Measurements from ENCODE around the gene VWF. TPM values are rescaled to one million over a fixed set of nuclear protein-coding genes. Genes with fewer than 3 reads are reported as not detected.

Gene VWF
- total and polyA plus RNA-seq, 2 of the 13 experiments (the other 11 are each of a cell fraction or from before 2014, with no cell fraction given) = 0.20 to 0.25 TPM

GRCh38 chr12:6118891-6119568 lies 5.4 kb downstream of the VWF start (continued):
- TF ChIP-seq YEATS2 (CRISPR knock-in tag; IDR thresholded peaks at IDR 0.05; ENCODE audit: borderline replicate concordance) = no peak
- TF ChIP-seq ZNF160 (CRISPR knock-in tag; IDR thresholded peaks at IDR 0.05) = no peak
- no peak for TF ChIP-seq NFIB (CRISPR knock-in tag; IDR thresholded peaks at IDR 0.05; ENCODE audit: borderline replicate concordance)
- no peak for TF ChIP-seq ZNF33A (CRISPR knock-in tag; IDR thresholded peaks at IDR 0.05; ENCODE audit: borderline replicate concordance)
- TF ChIP-seq KAT2B (IDR thresholded peaks at IDR 0.05; ENCODE audit: borderline replicate concordance, low read depth, low read length) = no peak

- in situ Hi-C loops (cut with HindIII; ENCODE audit: extremely low pct_ligation_motif_present, low pct_unique_long_range_greater_than_20kb) (no loop called here), intact Hi-C loops (cut with micrococcal nuclease; ENCODE audit: unreplicated experiment) (no loop called here)
- H4K20me1 ChIP-seq (ENCODE audit: insufficient read depth, low read length) = no peaks in the 10 kb centered on the region
- no peaks in the 10 kb centered on the region for H3K79me2 ChIP-seq (ENCODE audit: insufficient read depth, low read length)
- 26% methylated on average over 7 of the region's 14 CpGs for WGBS (ENCODE audit: low lambda C conversion rate)
- no peaks in the 10 kb centered on the region for H3K36me3 ChIP-seq (replicated peaks in 1 of 2; ENCODE audit: control insufficient read depth in 1 of 2, insufficient read depth in 2 of 2, low read length in 2 of 2)
- no peak overlapping the region; a peak in 1 of 6 replicates for H3K4me3 ChIP-seq (replicated peaks in 1 of 3; ENCODE audit: insufficient read depth in 1 of 3, low read depth in 2 of 3, low read length in 3 of 3)
- H3K9ac ChIP-seq (ENCODE audit: insufficient read depth, low read depth, low read length) = no peak overlapping the region
- H3K4me1 ChIP-seq (ENCODE audit: insufficient read depth, low read length) = peaks cover 36% of the 10 kb centered on the region
- H3K4me2 ChIP-seq (ENCODE audit: low read depth, low read length) = peak overlapping the region; percentile 19; the same call in 1 of the 2 replicates
- ATAC-seq (peak; percentile 49), DNase-seq (ENCODE audit: low spot score) (peak; percentile 28), FAIRE-seq (no peak)
- TF ChIP-seq SNAI1 (CRISPR knock-in tag; IDR thresholded peaks at IDR 0.05; ENCODE audit: borderline replicate concordance) = no peak
- no peak for TF ChIP-seq SOX13 (IDR thresholded peaks at IDR 0.05)
- peak in 1 of 2 experiments; percentile 20; a peak in 1 of 4 replicates for TF ChIP-seq SOX13 (CRISPR knock-in tag; conservative IDR thresholded peaks at IDR 0.05 in 1 of 2, IDR thresholded peaks at IDR 0.05 in 1 of 2)
- TF ChIP-seq TEAD3 (CRISPR knock-in tag; optimal IDR thresholded peaks at IDR 0.05; ENCODE audit: borderline replicate concordance) = peak; percentile 56
- peak; percentile 56; the same call in 1 of the 2 replicates for TF ChIP-seq SOX5 (CRISPR knock-in tag; IDR thresholded peaks at IDR 0.05; ENCODE audit: borderline replicate concordance)
- no peak for TF ChIP-seq SNAPC2 (CRISPR knock-in tag; IDR thresholded peaks at IDR 0.05)
- TF ChIP-seq POLR2AphosphoS2 (IDR thresholded peaks at IDR 0.05; ENCODE audit: low read depth, low read length) = no peak
- no peak for TF ChIP-seq FOXO1 (CRISPR knock-in tag; IDR thresholded peaks at IDR 0.05)
- no peak for TF ChIP-seq ZNF292 (CRISPR knock-in tag; IDR thresholded peaks at IDR 0.05; ENCODE audit: borderline replicate concordance, low read depth)
- TF ChIP-seq RARA (CRISPR knock-in tag; IDR thresholded peaks at IDR 0.05) = peak; percentile 52
- TF ChIP-seq ZNF354B (CRISPR knock-in tag; IDR thresholded peaks at IDR 0.05) = no peak
- TF ChIP-seq SAP130 (CRISPR knock-in tag; IDR thresholded peaks at IDR 0.05; ENCODE audit: low read depth) = 0 out of 2 replicates have a peak, but pooled peaks have one; percentile 10
- TF ChIP-seq ZNF687 (CRISPR knock-in tag; IDR thresholded peaks at IDR 0.05) = peak; percentile 36
- 0 out of 2 replicates have a peak, but pooled peaks have one; percentile 32 for TF ChIP-seq MED1 (CRISPR knock-in tag; IDR thresholded peaks at IDR 0.05)
- no TSS peak for BruUV-seq (replicated peaks)
- POLR2A ChIA-PET = no interaction called here
- no peaks in the 10 kb centered on the region for H3K9me3 ChIP-seq (ENCODE audit: low read length)
- peaks cover 9 to 49% of the 10 kb centered on the region in 2 experiments; a peak in 4 of 5 replicates for H3K27me3 ChIP-seq (ENCODE audit: control insufficient read depth in 1 of 2, insufficient read depth in 2 of 2, low read length in 2 of 2)
- CTCF ChIA-PET (ENCODE audit: low intra/inter-chr PET ratio, low total read pairs) = no interaction called here
- no peak overlapping the region for H2AFZ ChIP-seq (ENCODE audit: low read length)
- no peak overlapping the region for H3K27ac ChIP-seq (ENCODE audit: extremely low read length, insufficient read depth, low read length)
Measured at GRCh38 chr12:6116471-6117021, 7.9 kb downstream of the VWF start.

Measured in HepG2 (cell line).